ENCODE results near the gene SLC47A1.

Gene SLC47A1

DNA sequence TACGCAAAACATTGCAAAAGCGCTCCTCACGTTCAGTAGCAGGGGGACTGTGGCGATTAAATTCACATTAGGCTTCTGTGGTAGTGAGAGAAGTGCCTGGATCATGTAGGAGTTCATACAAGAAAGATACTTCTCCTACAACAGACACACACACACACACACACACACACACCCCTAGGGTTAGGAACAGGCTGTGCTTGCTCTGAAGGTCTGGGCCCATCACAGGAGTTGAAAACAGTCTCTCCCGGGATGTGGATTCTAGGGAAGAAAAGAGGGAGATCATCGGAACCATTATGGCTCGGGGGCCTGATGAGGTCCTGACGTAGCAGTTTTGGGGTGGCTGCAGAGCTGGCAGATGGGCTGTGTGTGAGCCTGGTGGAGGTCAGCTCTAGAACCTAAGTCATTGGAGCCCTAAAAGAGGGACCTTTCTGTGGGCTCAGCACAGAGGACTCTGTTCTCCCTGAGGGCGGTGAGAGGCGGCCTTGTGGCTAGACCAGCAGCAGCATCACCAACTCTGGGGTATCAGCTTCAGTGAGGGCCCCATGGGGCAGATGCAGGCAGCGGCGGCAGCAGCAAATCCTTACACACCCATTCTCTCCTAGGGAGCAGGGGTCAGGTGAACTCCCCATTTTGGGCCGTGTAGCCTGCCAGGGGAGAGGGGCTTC, 7.2 kb downstream of the SLC47A1 start:
- Histone ChIP-seq H3K36me3 (ENCODE audit: insufficient read depth, low read length) (no peaks in the 10 kb centered on the region), H2AFZ (ENCODE audit: low read length) (no peak overlapping the region), H3K4me2 (ENCODE audit: low read depth, low read length, poor library complexity, severe bottlenecking) (no peak overlapping the region), H3K9me2 (replicated peaks; ENCODE audit: low read depth, low read length) (no peaks in the 10 kb centered on the region), H4K20me1 (ENCODE audit: insufficient read depth, low read length, poor library complexity, severe bottlenecking) (no peaks in the 10 kb centered on the region), H3K27me3 (ENCODE audit: insufficient read depth, low read length, poor library complexity, severe bottlenecking) (peaks cover 5% of the 10 kb centered on the region), H3K4me1 (ENCODE audit: insufficient read depth, low read length, poor library complexity, severe bottlenecking) (no peaks in the 10 kb centered on the region), H3K79me2 (ENCODE audit: insufficient read depth, low read length) (no peaks in the 10 kb centered on the region), H3K4me3 (ENCODE audit: low read length, poor library complexity, severe bottlenecking) (no peak overlapping the region), H3K9ac (ENCODE audit: low read depth, low read length, poor library complexity, severe bottlenecking) (no peak overlapping the region), H3F3A (ENCODE audit: low read depth) (no peaks in the 10 kb centered on the region), H3K9me3 (ENCODE audit: insufficient read depth, low read depth, low read length) (no peaks in the 10 kb centered on the region)
- TF ChIP-seq CTCF (conservative IDR thresholded peaks at IDR 0.05; ENCODE audit: low read length) (no peak), EZH2phosphoT487 (IDR thresholded peaks at IDR 0.05; ENCODE audit: borderline replicate concordance) (no peak)

- Histone ChIP-seq H3K4me1 (ENCODE audit: insufficient read depth, low read length, poor library complexity, severe bottlenecking) (no peaks in the 10 kb centered on the region), H3K4me2 (ENCODE audit: low read depth, low read length, poor library complexity, severe bottlenecking) (no peak overlapping the region), H3K4me3 (ENCODE audit: low read length, poor library complexity, severe bottlenecking) (no peak overlapping the region), H4K20me1 (ENCODE audit: insufficient read depth, low read length, poor library complexity, severe bottlenecking) (no peaks in the 10 kb centered on the region), H3K79me2 (ENCODE audit: insufficient read depth, low read length) (no peaks in the 10 kb centered on the region), H3K9me3 (ENCODE audit: insufficient read depth, low read depth, low read length) (no peaks in the 10 kb centered on the region), H3K9ac (ENCODE audit: low read depth, low read length, poor library complexity, severe bottlenecking) (no peak overlapping the region), H3K27me3 (ENCODE audit: insufficient read depth, low read length, poor library complexity, severe bottlenecking) (peaks cover 5% of the 10 kb centered on the region), H2AFZ (ENCODE audit: low read length) (no peak overlapping the region), H3K36me3 (ENCODE audit: insufficient read depth, low read length) (no peaks in the 10 kb centered on the region), H3K9me2 (replicated peaks; ENCODE audit: low read depth, low read length) (no peaks in the 10 kb centered on the region), H3F3A (ENCODE audit: low read depth) (no peaks in the 10 kb centered on the region)
- TF ChIP-seq CTCF (conservative IDR thresholded peaks at IDR 0.05; ENCODE audit: low read length): no peak
- TF ChIP-seq EZH2phosphoT487 (IDR thresholded peaks at IDR 0.05; ENCODE audit: borderline replicate concordance): no peak
Observed at GRCh38 chr17:19541445-19541844, 7.8 kb downstream of the SLC47A1 start.

DNA sequence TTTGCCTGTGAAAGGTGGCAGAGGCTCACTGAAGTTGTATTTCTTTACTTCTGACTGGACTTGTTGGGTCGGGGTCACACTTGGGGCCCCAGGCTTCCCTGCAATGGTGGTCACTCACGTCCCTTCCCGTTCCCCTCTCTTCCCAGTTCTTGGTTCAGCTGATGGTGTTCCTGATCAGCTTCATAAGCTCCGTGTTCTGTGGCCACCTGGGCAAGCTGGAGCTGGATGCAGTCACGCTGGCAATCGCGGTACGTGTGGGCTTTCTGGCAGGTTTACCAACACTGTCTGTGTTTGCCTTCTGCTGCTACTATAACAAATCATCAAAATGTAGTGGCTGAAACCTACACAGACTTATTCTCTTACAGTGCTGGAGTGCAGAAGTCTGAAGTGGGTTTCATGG, 8.6 kb downstream of the SLC47A1 start:
- H3K79me2 ChIP-seq (ENCODE audit: insufficient read depth, low read length): no peaks in the 10 kb centered on the region
- TF ChIP-seq CTCF (conservative IDR thresholded peaks at IDR 0.05; ENCODE audit: low read length): no peak
- TF ChIP-seq EZH2phosphoT487 (IDR thresholded peaks at IDR 0.05; ENCODE audit: borderline replicate concordance): no peak
- no peaks in the 10 kb centered on the region for H3K9me2 ChIP-seq (replicated peaks; ENCODE audit: low read depth, low read length)
- no peaks in the 10 kb centered on the region for H4K20me1 ChIP-seq (ENCODE audit: insufficient read depth, low read length, poor library complexity, severe bottlenecking)
- no peak overlapping the region for H3K4me2 ChIP-seq (ENCODE audit: low read depth, low read length, poor library complexity, severe bottlenecking)
- H3K27me3 ChIP-seq (ENCODE audit: insufficient read depth, low read length, poor library complexity, severe bottlenecking): no peaks in the 10 kb centered on the region
- no peak overlapping the region for H3K9ac ChIP-seq (ENCODE audit: low read depth, low read length, poor library complexity, severe bottlenecking)
- H2AFZ ChIP-seq (ENCODE audit: low read length): no peak overlapping the region
- no peaks in the 10 kb centered on the region for H3F3A ChIP-seq (ENCODE audit: low read depth)
- no peaks in the 10 kb centered on the region for H3K36me3 ChIP-seq (ENCODE audit: insufficient read depth, low read length)
- no peak overlapping the region for H3K4me3 ChIP-seq (ENCODE audit: low read length, poor library complexity, severe bottlenecking)
- no peaks in the 10 kb centered on the region for H3K9me3 ChIP-seq (ENCODE audit: insufficient read depth, low read depth, low read length)
- H3K4me1 ChIP-seq (ENCODE audit: insufficient read depth, low read length, poor library complexity, severe bottlenecking): no peaks in the 10 kb centered on the region

Measured in Loucy (cell line).